Activated CD4-positive, alpha-beta T cell treated with anti-CD3 and anti-CD28 coated beads for 24 hours (primary cell): Measurements from ENCODE around the gene EFNA3.

ENCODE experiments used
- DNase-seq, 2 donors: peaks; one replicate each; pipeline ENCODE4 v3.0.0-alpha.2; 2020; ENCODE audit warnings: low read depth in 2 of 2

Gene EFNA3

GRCh38 chr1:155083052-155083541 is 4.5 kb downstream of the EFNA3 start:
- no peak for DNase-seq

GRCh38 chr1:155083865-155084721 is 5.5 kb downstream of the EFNA3 start:
- no peak for DNase-seq

DNA sequence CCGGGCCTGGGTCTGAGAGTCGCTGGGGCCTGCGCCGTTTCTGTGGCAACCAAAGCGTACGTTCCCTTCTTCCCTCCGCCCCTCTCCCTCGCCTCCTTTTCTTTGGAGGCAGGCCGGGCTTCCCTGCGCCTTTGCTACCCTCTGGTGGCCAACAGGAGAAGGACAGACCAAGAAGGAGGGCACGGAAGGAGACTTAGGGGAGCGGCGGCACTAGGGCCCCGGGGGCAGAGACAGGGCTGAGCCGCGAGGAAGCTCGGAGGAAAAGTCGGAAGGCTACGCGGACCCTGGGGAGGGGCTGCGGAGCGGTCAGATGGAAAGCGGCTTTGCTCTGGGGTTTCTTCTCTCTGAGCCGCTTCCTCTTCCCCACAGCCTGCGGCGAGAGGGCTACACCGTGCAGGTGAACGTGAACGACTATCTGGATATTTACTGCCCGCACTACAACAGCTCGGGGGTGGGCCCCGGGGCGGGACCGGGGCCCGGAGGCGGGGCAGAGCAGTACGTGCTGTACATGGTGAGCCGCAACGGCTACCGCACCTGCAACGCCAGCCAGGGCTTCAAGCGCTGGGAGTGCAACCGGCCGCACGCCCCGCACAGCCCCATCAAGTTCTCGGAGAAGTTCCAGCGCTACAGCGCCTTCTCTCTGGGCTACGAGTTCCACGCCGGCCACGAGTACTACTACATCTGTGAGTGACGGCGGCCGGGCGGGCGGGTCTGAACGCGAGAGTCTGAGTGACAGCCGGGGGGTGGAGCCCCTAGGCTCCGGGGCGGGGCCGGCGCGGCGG is 6.3 kb downstream of the EFNA3 start:
- DNase-seq: peak; percentile 86 to 90

DNA sequence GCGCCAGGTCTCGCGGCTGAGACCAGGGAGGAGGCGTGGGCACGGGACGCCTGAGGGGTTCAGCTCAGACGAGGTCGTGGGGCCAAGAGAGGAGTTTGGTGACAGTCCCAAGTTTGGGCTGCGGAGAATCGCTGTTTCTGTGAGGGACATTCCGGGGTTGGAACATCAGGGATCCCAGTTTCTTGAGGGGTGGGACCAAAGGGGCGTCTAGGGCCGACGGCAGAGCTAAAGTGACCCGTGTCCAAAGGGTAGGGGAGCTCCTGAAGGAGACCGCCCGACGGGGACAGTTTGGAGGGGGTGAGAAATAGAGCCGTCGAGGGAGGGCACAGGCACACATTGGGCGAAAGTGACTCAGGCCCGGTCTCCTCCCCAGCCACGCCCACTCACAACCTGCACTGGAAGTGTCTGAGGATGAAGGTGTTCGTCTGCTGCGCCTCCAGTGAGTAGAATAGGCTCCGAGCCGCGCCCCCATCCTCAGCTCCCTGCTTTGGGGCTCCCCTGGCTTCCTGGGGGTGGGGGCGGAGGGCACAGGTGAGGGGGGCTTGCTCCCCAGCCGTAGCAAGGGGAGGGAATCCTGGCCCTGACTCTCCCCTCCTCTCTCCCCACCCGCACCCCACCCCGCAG is 7.0 kb downstream of the EFNA3 start:
- DNase-seq: peak; percentile 68 to 76

DNA sequence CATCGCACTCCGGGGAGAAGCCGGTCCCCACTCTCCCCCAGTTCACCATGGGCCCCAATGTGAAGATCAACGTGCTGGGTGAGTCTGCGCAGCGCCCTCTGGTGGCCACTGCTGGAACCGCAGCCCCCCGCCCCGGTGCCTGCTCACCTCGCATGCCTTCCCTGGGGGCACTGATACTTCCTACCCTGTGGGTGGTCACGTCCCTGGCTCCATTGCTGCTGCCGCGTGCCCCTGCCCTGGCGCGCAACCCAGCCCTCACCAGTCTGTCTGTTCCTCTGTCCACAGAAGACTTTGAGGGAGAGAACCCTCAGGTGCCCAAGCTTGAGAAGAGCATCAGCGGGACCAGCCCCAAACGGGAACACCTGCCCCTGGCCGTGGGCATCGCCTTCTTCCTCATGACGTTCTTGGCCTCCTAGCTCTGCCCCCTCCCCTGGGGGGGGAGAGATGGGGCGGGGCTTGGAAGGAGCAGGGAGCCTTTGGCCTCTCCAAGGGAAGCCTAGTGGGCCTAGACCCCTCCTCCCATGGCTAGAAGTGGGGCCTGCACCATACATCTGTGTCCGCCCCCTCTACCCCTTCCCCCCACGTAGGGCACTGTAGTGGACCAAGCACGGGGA is 7.6 kb downstream of the EFNA3 start:
- peak; percentile 74 to 80 for DNase-seq

- no peak for DNase-seq
Observed at GRCh38 chr1:155086856-155087535, 8.4 kb downstream of the EFNA3 start.

DNA sequence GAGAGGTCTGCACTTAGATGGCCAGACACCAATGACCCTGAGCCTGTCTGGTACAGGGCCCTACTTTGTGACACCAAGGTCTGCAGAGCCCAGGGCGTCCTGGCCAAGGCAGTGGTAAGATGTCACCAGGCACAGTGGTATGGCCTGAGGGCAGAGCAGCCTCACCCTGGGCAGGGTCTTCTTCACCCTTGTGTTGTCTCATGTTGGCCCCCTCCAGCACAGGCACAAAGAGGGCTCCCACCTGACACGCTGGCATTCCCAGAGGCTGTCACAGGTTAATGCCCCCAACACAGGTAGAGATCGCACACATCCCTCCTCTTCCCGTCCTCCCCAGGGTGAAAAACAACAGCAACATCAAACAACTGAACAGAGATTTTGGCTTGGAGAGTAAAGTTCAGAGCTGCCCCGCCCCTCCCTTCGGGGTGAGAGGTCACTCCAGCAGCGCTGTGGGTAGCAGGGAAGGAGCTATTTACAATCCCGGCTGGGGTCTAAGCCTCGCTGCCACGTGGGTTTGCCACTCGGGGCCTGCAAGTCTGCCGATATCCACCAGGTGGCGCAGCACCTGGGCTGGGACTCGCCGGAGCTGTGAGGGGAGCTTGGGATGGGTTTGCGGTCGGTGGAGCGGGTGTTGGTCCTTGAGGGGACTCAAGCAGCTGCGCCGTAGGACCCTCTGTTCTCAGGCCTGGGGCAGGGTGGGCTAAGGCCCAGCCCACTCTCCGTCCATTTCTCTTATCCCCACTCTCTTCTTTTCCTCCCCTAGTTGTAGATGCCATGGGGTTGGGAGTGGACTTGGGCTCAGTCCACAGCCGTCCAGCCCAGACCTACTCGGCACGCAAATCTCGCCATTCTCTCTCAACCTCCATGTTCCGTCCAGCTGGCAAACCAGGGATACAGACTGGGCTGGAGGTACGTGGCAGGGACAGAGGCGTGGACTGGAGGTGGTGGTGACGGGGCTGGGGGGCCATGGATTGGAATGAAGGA is 12.7 kb downstream of the EFNA3 start:
- peak; percentile 69 to 79 for DNase-seq

DNA sequence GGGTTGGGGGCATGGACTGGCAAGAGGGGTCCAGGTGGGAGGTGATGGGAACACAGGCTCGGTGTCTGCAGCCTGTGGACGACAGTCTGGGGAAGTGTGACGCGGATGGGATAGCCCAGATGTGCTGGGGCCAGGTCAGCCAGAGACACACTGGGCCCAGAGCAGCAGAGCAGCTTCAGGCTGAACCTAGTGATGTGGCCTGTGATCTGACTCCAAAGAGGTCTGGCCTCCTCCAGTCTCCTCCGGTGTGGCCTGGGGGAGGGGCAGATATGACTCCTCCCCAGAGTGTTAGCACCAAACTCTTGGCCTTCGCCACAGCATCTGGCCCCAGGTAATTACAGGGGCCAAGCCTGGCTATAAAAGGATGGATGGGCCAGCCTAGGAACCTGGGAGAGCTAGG is 13.5 kb downstream of the EFNA3 start:
- DNase-seq: no peak

DNA sequence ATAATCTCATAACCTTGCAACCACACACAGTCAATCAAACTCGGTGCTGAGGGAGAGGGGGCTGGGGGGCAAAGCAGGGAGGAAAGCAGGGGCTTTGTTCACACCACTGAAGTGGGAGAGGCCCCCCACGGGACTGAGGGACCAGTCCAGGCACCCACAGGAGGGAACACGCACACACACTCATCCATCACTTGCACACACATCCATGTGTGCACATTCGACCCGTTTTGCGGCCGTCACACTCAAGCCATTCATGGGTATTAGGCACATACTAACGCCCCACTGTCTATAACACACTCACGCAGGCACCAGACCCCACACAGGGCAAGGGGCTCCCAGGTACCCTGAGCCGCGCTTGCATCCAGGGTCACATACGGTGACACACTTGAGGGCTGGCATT is 14.0 kb downstream of the EFNA3 start:
- no peak for DNase-seq

- DNase-seq: no peak
Observed at GRCh38 chr1:155093911-155094621, 15.4 kb downstream of the EFNA3 start.

- no peak for DNase-seq
Observed at GRCh38 chr1:155094622-155094948, 15.9 kb downstream of the EFNA3 start.

- DNase-seq: no peak
Observed at GRCh38 chr1:155099331-155099730, 20.7 kb downstream of the EFNA3 start.

DNA sequence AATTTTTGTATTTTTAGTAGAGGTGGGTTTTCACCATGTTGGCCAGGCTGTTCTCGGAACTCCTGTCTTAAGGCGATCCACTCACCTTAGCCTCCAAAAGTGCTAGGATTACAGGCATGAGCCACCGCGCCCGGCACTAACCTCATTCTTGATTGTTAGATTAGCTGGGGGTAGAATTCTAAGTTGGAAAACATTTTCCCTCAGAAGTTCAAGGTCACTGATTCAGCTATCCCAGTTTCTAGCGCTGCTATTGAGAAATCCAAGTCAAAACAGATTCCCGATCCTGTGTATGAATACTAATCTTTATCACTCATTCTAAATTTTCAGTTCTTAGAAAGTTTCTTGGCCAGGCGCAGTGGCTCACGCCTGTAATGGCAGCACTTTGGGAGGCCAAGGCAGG is 24.7 kb downstream of the EFNA3 start:
- no peak for DNase-seq

DNA sequence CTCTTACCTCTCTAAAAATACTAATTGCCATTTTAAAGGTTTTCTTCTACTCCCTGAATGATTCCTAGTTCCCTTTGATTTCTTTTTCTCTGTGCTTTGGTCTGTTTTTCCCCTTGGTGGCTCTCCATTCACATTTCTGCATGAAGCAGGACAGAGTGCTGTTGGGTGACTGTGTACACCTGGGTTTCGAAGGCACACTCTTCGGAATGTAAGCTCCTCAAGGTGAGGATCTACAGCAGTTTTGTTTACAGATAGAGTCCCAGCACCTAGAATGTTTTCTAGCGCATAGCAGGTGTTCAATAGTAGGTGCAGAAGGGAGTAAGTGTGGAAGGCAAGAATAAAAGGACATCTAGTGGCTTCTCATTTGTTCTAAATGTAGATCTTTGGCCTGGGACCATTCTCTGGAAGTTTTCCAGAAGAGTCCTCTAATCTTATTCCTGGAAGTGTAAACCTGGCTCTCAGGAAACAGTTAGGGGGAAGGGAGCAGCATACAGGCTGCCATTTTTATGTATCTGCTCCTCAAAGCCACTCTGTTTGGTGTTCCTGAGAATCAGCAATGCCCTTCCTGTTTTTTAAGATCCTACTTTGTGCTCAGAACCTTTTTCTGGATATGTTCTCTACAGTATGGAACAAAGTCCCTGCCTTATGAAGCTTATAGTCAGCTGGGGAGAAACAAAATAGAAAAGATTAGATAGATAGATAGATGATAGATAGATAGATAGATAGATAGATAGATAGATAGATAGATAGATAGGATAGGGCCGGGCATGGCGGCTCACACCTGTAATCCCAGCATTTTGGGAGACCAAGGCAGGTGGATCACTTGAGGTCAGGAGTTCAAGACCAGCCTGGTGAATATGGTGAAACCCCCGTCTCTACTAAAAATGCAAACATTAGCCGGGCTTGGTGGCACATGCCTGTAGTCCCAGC is 26.2 kb downstream of the EFNA3 start:
- DNase-seq: no peak

DNA sequence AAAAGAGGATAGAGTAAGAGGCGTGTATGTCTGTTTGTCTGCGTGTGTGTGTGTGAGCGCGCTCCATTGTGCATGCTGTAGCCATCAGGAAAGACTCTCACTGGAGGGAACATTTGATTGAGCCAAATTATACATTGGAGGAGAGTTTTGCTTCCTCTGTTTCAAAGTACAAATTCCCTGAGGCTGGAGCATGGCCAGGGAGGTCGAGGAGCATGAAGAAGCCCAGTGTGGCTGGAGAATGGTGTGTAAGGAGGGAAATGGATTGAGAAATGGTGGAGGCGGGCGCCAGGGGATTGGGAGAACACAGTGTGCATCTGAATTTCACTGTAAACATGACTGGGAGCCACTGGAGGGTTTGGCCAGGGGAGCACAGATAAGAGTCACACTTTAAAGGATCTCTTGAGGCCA is 27.0 kb downstream of the EFNA3 start:
- DNase-seq: no peak

- no peak for DNase-seq
Observed at GRCh38 chr1:155106862-155107261, 28.2 kb downstream of the EFNA3 start.

GRCh38 chr1:155107309-155108264 is 28.9 kb downstream of the EFNA3 start:
- no peak for DNase-seq
